ENCODE measurements around the gene CDRT15. TPM values are rescaled to one million over a fixed set of nuclear protein-coding genes. Genes with fewer than 3 reads are reported as not detected.

Gene CDRT15
- total RNA-seq, 1 donor: not detected

Other genes with a start within 250 kb of the CDRT15 start
- 17.5 TPM for gene COX10, start 167.4 kb downstream of the CDRT15 start, total RNA-seq
- 10.4 TPM for gene HS3ST3B1, start 64.2 kb upstream of the CDRT15 start, total RNA-seq

Measured in mononuclear cell (primary cell).